GM23248 (cell line): ENCODE measurements around the gene SERPINB1.

Experiments used
- EZH2 ChIP-seq: fragments of 200-600 bp; sonication (generic); IDR thresholded peaks from 2 replicates; pipeline ENCODE4 v1.6.1; 2018; ENCODE audit warnings: antibody characterized with exemption, mild to moderate bottlenecking; ENCODE audit not compliant: insufficient read depth, poor library complexity, severe bottlenecking
- EZH2phosphoT487 ChIP-seq: fragments of 200-600 bp; sonication (generic); IDR thresholded peaks from 2 replicates; pipeline ENCODE4 v1.6.1; 2018; ENCODE audit warnings: antibody characterized with exemption, moderate library complexity, mild to moderate bottlenecking, low read depth; ENCODE audit not compliant: insufficient read depth

DNA sequence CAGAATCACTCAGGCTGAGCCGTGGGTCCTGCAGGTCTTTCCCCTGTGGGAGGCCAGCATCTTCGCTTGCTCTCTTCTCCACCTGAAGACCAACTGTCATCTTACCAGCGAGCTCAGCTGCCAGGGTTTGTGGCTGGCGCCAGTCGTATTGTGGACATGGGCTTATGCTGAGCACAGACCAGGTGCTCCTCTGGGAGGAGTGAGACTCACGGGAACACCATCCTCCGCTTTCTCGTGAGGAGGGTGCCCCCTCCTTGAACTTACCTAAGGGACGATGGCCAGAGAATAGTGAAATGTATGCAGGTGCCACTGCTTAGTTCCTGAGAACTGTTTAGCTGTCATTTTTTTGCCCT is 59.3 kb downstream of the SERPINB1 start:
- TF ChIP-seq EZH2phosphoT487 (no peak), EZH2 (no peak)
